GM23248 (cell line): ENCODE measurements around the gene PELO. TPM values are rescaled to one million over a fixed set of nuclear protein-coding genes. Genes with fewer than 3 reads are reported as not detected.

Experiments used
- DNase-seq: peaks from one replicate; pipeline ENCODE4 v3.0.0-alpha.2; 2015
- H2AFZ ChIP-seq: fragments of 200-600 bp; sonication (generic); 2 replicates; pipeline ENCODE4 v1.6.1; 2016; ENCODE audit warnings: antibody characterized with exemption
- H3F3A ChIP-seq: fragments of 200-600 bp; sonication (generic); 2 replicates; pipeline ENCODE4 v1.6.1; 2016; ENCODE audit warnings: mild to moderate bottlenecking, antibody characterized with exemption, mixed run types; ENCODE audit not compliant: insufficient read depth
- H3K27ac ChIP-seq: fragments of 200-600 bp; sonication (generic); 2 replicates; pipeline ENCODE4 v1.5.1; 2016; ENCODE audit warnings: mild to moderate bottlenecking
- H3K27me3 ChIP-seq: fragments of 200-600 bp; sonication (generic); replicated peaks from 2 replicates; pipeline ENCODE4 v1.6.1; 2016; ENCODE audit warnings: mild to moderate bottlenecking; ENCODE audit not compliant: insufficient read depth
- H3K36me3 ChIP-seq: fragments of 200-600 bp; sonication (generic); 2 replicates; pipeline ENCODE4 v1.6.1; 2016; ENCODE audit warnings: low read depth, mild to moderate bottlenecking
- H3K4me1 ChIP-seq: fragments of 200-600 bp; sonication (generic); 2 replicates; pipeline ENCODE4 v1.6.1; 2016; ENCODE audit warnings: mild to moderate bottlenecking; ENCODE audit not compliant: insufficient read depth
- H3K4me2 ChIP-seq: fragments of 200-600 bp; sonication (generic); one replicate; pipeline ENCODE4 v1.6.1; 2016; ENCODE audit warnings: mild to moderate bottlenecking; ENCODE audit not compliant: unreplicated experiment
- H3K4me3 ChIP-seq: fragments of 200-600 bp; sonication (generic); 2 replicates; pipeline ENCODE4 v1.5.1; 2016; ENCODE audit warnings: mild to moderate bottlenecking
- H3K79me2 ChIP-seq: fragments of 200-600 bp; sonication (generic); 2 replicates; pipeline ENCODE4 v1.6.1; 2016; ENCODE audit warnings: mild to moderate bottlenecking; ENCODE audit not compliant: insufficient read depth
- H3K9ac ChIP-seq: fragments of 200-600 bp; sonication (generic); 2 replicates; pipeline ENCODE4 v1.6.1; 2016; ENCODE audit warnings: mild to moderate bottlenecking
- H3K9me2 ChIP-seq: fragments of 200-600 bp; sonication (generic); 2 replicates; pipeline ENCODE4 v1.6.1; 2016; ENCODE audit warnings: mixed run types, mild to moderate bottlenecking, moderate library complexity; ENCODE audit not compliant: insufficient read depth
- H3K9me3 ChIP-seq: fragments of 200-600 bp; sonication (generic); one replicate; pipeline ENCODE4 v1.6.1; 2017; ENCODE audit warnings: low read depth
- H4K20me1 ChIP-seq: fragments of 200-600 bp; sonication (generic); 2 replicates; pipeline ENCODE4 v1.6.0; 2016; ENCODE audit not compliant: insufficient read depth
- EZH2 ChIP-seq: fragments of 200-600 bp; sonication (generic); IDR thresholded peaks from 2 replicates; pipeline ENCODE4 v1.6.1; 2018; ENCODE audit warnings: antibody characterized with exemption, mild to moderate bottlenecking; ENCODE audit not compliant: insufficient read depth, poor library complexity, severe bottlenecking
- EZH2phosphoT487 ChIP-seq: fragments of 200-600 bp; sonication (generic); IDR thresholded peaks from 2 replicates; pipeline ENCODE4 v1.6.1; 2018; ENCODE audit warnings: antibody characterized with exemption, moderate library complexity, mild to moderate bottlenecking, low read depth; ENCODE audit not compliant: insufficient read depth
- WGBS, 2 experiments: methylation state at CpG; one replicate each; pipeline ENCODE4 v1.1.6; 2015 to 2017; ENCODE audit warnings: low lambda C conversion rate in 2 of 2, low coverage in 1 of 2; ENCODE audit errors: missing lambda C conversion rate in 2 of 2; 5-methylcytosine and 5-hydroxymethylcytosine counted together
- in situ Hi-C: fragments of 300-500 bp; cut with MboI; formaldehyde crosslinking; loops from 2 replicates; pipeline ENCODE4 v1.15.0; 2020
- polyA plus RNA-seq: library from polyadenylated mRNA; unstranded; fragments of >200 nt; fragmentation: Nextera tagmentation; extraction: Ambion mirVana; gene quantifications from 2 replicates; pipeline ENCODE4 v1.2.1, GENCODE V29; 2016
- total RNA-seq: library from RNA; depleted of rRNA; stranded (reverse); fragments of >200 nt; shearing (Covaris generic); gene quantifications from 2 replicates; pipeline ENCODE4 v1.2.3, GENCODE V29; 2014

PELO gene
- total and polyA plus RNA-seq, 2 experiments from 2014 or later = 20.4 to 25.2 TPM

DNA sequence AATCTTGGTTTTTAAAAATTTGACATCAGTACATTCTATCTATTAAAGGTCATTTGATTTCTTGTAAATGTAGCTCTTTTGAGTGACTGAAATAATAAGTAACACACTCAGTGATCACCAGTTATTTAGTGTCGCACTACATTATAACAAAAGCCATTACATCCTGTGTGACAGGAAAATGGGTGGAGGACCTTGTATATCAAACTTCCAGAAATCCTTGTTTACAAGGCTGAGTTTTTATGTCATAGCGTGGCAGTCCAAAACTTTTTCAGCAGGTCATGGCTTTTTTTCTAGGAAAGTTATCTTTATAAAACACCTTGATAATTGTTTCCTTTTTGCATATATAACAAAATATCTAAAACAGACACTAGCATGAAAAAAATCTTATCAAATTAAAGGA is 14.4 kb upstream of the PELO start:
- DNase-seq = no peak
- 97% methylated on average over 2 of the region's 2 CpGs for WGBS, 2 experiments
- TF ChIP-seq EZH2phosphoT487 = no peak
- no peak for TF ChIP-seq EZH2
- Histone ChIP-seq H3K4me2 (no peak overlapping the region), H3K9me3 (no peaks in the 10 kb centered on the region), H3K9ac (no peak overlapping the region), H2AFZ (no peak overlapping the region), H3K9me2 (no peaks in the 10 kb centered on the region), H3K79me2 (no peaks in the 10 kb centered on the region), H3F3A (no peaks in the 10 kb centered on the region), H3K27me3 (no peaks in the 10 kb centered on the region), H3K4me1 (no peaks in the 10 kb centered on the region), H4K20me1 (no peaks in the 10 kb centered on the region), H3K4me3 (no peak overlapping the region), H3K36me3 (no peaks in the 10 kb centered on the region), H3K27ac (no peak overlapping the region)
- in situ Hi-C loops = no loop called here

GRCh38 chr5:52774005-52774410 is 13.7 kb upstream of the PELO start:
- no peaks in the 10 kb centered on the region for H3K79me2 ChIP-seq
- no peaks in the 10 kb centered on the region for H3K27me3 ChIP-seq
- H3K36me3 ChIP-seq = no peaks in the 10 kb centered on the region
- H3F3A ChIP-seq = no peaks in the 10 kb centered on the region
- no peak for TF ChIP-seq EZH2
- no peak overlapping the region for H2AFZ ChIP-seq
- 66 to 69% methylated on average over 5 of the region's 5 CpGs for WGBS, 2 experiments
- no peak for DNase-seq
- no peaks in the 10 kb centered on the region for H3K9me2 ChIP-seq
- no peaks in the 10 kb centered on the region for H4K20me1 ChIP-seq
- no peak overlapping the region for H3K4me2 ChIP-seq
- H3K4me1 ChIP-seq = no peaks in the 10 kb centered on the region
- no peak overlapping the region for H3K27ac ChIP-seq
- no peak overlapping the region for H3K9ac ChIP-seq
- in situ Hi-C loops = no loop called here
- H3K4me3 ChIP-seq = no peak overlapping the region
- H3K9me3 ChIP-seq = no peaks in the 10 kb centered on the region

DNA sequence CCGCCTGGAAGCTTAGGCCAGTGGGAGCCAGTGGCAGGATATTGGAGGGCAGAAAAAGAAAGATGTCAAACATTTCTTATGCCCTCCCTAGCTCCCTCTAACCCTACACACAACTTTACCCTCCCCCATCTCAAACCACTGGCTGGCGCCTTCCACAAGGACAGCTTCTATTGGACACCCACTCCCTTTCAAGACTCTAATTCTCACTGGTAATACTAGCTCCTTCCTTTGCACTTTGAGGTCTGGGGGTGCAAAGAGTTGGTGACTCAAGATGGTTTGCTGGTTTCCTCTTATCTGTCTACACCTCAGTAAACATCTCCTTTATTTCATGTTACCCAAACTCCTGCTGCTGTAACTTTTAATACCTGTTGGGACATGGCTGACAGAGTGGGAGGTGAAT is 11.6 kb upstream of the PELO start:
- Histone ChIP-seq H3K9me2 (no peaks in the 10 kb centered on the region), H3K79me2 (no peaks in the 10 kb centered on the region), H3K9ac (no peak overlapping the region), H2AFZ (no peak overlapping the region), H4K20me1 (no peaks in the 10 kb centered on the region), H3K27me3 (no peaks in the 10 kb centered on the region), H3K27ac (no peak overlapping the region), H3K36me3 (no peaks in the 10 kb centered on the region), H3K4me1 (no peaks in the 10 kb centered on the region), H3F3A (no peaks in the 10 kb centered on the region), H3K4me2 (no peak overlapping the region), H3K9me3 (no peaks in the 10 kb centered on the region), H3K4me3 (no peak overlapping the region)
- in situ Hi-C loops = loop anchor here (25.0 kb wide), 1 partner anchor 136 kb away; no protein-coding TSS in a partner anchor
- 94 to 100% methylated on average over 2 of the region's 2 CpGs for WGBS, 2 experiments
- no peak for TF ChIP-seq EZH2
- no peak for DNase-seq

GRCh38 chr5:52777186-52777585 is 10.5 kb upstream of the PELO start:
- no peak overlapping the region for H3K4me2 ChIP-seq
- H2AFZ ChIP-seq = no peak overlapping the region
- no peaks in the 10 kb centered on the region for H3K9me3 ChIP-seq
- no peak for DNase-seq
- H3K27ac ChIP-seq = no peak overlapping the region
- in situ Hi-C loops = loop anchor here (25.0 kb wide), 1 partner anchor 135 kb away; no protein-coding TSS in a partner anchor
- no peaks in the 10 kb centered on the region for H4K20me1 ChIP-seq
- no peaks in the 10 kb centered on the region for H3K27me3 ChIP-seq
- no peak overlapping the region for H3K9ac ChIP-seq
- no peaks in the 10 kb centered on the region for H3K79me2 ChIP-seq
- no peaks in the 10 kb centered on the region for H3K36me3 ChIP-seq
- no peaks in the 10 kb centered on the region for H3K4me1 ChIP-seq
- TF ChIP-seq EZH2 = no peak
- 34 to 42% methylated on average over 4 of the region's 4 CpGs for WGBS, 2 experiments
- no peak overlapping the region for H3K4me3 ChIP-seq
- no peaks in the 10 kb centered on the region for H3F3A ChIP-seq
- H3K9me2 ChIP-seq = no peaks in the 10 kb centered on the region

DNA sequence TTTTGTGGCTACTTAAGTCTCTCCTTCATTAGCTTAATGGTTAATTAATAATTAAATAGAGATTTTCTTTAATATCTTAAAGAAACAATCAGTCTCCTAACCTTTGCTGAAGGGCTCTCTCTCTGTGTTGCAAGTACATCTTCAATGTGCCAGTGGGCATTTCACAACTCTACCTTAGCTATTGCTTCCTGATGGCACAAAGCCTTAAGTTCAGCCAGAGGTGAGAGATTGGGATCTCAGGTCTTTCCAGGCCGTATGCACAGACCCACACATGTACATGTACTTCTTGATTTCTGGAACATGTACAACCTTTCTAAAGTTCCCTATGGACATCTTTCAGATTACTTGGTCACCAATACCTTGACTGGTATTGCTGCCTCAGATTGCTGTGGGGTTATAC is 8.9 kb upstream of the PELO start:
- Histone ChIP-seq H3K9me3 (no peaks in the 10 kb centered on the region), H3K36me3 (no peaks in the 10 kb centered on the region), H3K9me2 (no peaks in the 10 kb centered on the region), H3K4me2 (no peak overlapping the region), H3K9ac (no peak overlapping the region), H3F3A (peaks cover 5% of the 10 kb centered on the region; the same call in 1 of the 2 replicates), H3K27me3 (no peaks in the 10 kb centered on the region), H3K4me3 (no peak overlapping the region), H4K20me1 (no peaks in the 10 kb centered on the region), H3K27ac (no peak overlapping the region), H3K4me1 (peaks cover 12% of the 10 kb centered on the region), H3K79me2 (no peaks in the 10 kb centered on the region), H2AFZ (no peak overlapping the region)
- 96 to 100% methylated on average over 1 of the region's 1 CpG for WGBS, 2 experiments
- TF ChIP-seq EZH2 (no peak), EZH2phosphoT487 (no peak)
- in situ Hi-C loops = loop anchor here (25.0 kb wide), 1 partner anchor 134 kb away; no protein-coding TSS in a partner anchor
- DNase-seq = no peak
